ENCODE measurements around the gene HOXC5. TPM values are rescaled to one million over a fixed set of nuclear protein-coding genes. Genes with fewer than 3 reads are reported as not detected.

Gene HOXC5
- total RNA-seq, 1 donor: 0.43 TPM

DNA sequence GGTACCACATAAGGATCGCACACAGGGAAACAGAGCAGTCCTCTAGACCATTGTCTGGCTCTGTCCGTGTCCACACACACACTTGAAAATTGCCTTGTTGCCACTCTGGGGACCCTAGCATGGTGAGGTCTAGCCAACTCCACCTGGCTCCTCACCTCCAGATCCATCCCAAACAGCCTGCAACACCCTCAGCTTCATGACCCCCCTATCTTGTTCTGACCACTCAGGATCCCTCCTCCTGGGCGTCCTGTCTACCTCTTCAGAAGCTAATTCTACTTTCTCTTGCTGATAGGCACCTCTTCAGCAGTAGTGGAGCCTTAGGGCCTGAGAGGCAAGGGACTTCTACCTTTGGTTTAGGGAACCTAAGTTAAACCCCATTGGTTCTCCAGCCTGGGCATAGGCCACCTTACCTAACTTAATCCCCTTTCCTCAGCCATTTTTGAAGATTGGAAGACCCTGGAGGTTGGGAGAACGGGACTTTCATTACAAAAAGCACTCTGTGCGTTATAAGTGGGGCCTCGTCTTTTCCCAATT is 697 bp upstream of the HOXC5 start:
- H3K4me3 ChIP-seq (ENCODE audit: low read depth, low read length): no peak overlapping the region
- TF ChIP-seq, protein P1, sequence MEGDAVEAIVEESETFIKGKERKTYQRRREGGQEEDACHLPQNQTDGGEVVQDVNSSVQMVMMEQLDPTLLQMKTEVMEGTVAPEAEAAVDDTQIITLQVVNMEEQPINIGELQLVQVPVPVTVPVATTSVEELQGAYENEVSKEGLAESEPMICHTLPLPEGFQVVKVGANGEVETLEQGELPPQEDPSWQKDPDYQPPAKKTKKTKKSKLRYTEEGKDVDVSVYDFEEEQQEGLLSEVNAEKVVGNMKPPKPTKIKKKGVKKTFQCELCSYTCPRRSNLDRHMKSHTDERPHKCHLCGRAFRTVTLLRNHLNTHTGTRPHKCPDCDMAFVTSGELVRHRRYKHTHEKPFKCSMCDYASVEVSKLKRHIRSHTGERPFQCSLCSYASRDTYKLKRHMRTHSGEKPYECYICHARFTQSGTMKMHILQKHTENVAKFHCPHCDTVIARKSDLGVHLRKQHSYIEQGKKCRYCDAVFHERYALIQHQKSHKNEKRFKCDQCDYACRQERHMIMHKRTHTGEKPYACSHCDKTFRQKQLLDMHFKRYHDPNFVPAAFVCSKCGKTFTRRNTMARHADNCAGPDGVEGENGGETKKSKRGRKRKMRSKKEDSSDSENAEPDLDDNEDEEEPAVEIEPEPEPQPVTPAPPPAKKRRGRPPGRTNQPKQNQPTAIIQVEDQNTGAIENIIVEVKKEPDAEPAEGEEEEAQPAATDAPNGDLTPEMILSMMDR (IDR thresholded peaks at IDR 0.05; ENCODE audit: insufficient read depth, low read depth, low read length): no peak
- no peak for DNase-seq (ENCODE audit: low read depth)

DNA sequence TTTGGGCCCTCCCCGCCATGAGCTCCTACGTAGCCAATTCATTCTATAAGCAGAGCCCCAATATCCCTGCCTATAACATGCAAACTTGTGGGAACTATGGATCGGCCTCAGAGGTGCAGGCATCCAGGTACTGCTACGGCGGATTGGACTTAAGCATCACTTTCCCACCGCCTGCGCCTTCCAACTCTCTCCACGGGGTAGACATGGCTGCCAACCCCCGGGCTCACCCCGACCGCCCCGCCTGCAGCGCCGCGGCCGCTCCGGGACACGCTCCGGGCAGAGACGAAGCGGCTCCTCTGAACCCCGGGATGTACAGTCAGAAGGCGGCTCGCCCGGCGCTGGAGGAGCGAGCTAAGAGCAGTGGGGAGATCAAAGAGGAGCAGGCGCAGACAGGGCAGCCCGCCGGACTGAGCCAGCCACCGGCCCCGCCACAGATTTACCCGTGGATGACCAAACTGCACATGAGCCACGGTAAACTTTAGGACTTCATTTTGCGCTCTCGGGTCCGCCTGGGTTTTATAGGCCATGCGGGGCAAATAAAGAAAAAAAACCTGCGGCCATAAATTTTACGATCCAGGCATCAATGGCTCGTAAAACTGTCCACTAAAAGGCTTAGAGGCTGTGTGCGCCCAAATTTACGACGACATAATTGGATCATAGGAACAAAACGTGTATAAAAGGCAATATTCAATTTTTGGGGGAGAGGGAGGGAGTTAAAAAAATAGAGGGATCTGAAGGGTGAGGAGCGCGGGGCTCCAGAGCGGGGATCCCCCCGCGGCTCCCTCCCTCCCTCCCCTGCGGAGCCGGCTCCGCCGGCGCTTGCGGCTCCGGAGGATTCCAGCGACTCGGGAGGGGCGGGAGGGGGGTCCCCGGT is 493 bp downstream of the HOXC5 start:
- H3K4me3 ChIP-seq (ENCODE audit: low read depth, low read length): peak overlapping the region; percentile 51
- peak; percentile 88 for DNase-seq (ENCODE audit: low read depth)
- TF ChIP-seq, protein P1 (IDR thresholded peaks at IDR 0.05; ENCODE audit: insufficient read depth, low read depth, low read length): no peak

DNA sequence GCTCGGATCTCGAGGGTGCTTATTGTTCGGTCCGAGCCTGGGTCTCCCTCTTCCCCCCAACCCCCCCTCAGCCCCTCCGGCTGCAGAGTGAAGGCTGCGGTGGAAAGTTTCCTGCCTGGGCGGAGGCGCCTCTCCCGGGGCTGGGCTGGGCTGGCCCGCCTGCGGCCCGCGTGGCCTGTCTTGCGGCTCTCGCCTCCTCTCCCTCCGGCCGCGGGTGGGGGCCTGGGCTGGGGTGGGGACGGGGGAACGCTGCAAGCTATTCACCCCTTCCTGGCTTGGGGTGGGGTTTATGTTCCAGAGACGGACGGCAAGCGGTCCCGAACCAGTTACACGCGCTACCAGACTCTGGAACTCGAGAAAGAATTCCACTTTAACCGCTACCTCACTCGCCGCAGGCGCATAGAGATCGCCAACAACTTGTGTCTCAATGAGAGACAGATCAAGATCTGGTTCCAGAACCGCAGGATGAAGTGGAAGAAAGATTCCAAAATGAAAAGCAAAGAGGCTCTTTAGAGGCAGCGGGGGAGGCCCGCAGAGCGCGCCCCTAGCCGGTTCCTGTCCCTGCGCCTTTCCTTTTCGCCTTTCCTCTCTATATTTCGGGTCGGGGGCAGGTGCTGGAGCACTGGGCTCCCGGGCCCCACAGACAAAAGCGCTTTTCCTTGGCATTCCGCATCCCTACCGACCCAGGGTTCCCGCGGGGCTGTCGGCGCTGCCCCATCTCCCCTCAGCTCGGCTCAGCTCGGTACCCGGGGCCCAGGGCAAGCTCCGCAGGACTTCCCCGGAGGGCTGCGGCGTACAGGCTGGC is 1.3 kb downstream of the HOXC5 start:
- no peak for DNase-seq (ENCODE audit: low read depth)
- peak overlapping the region; percentile 51 for H3K4me3 ChIP-seq (ENCODE audit: low read depth, low read length)
- TF ChIP-seq, protein P1 (IDR thresholded peaks at IDR 0.05; ENCODE audit: insufficient read depth, low read depth, low read length): no peak

DNA sequence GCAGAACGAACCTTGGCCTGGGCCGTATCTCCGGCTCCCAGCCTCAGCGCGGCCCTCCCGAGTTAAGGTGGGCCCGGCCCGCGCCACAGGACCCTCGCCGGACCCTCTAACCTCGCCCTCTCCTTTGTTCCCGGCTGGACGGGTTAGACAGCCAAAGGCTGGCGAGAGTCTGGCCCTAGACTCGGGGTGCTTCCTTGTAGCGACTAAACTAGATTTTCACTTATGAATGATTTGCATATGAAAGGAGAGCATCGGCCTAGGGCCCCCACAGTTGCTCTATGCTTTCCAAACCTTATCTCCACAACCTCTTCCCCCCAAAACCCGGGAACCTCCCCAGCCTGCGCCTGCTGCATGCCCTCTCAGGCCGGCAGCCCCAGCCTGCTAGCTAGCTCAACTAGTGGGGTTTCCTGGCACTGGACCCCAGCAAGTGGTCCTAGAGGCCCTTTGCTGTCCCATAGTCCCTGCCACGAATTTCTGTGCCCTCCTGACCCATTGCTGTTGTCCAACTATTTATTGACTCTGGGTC is 2.0 kb downstream of the HOXC5 start:
- no peak overlapping the region for H3K4me3 ChIP-seq (ENCODE audit: low read depth, low read length)
- no peak for DNase-seq (ENCODE audit: low read depth)
- TF ChIP-seq, protein P1 (IDR thresholded peaks at IDR 0.05; ENCODE audit: insufficient read depth, low read depth, low read length): no peak

DNA sequence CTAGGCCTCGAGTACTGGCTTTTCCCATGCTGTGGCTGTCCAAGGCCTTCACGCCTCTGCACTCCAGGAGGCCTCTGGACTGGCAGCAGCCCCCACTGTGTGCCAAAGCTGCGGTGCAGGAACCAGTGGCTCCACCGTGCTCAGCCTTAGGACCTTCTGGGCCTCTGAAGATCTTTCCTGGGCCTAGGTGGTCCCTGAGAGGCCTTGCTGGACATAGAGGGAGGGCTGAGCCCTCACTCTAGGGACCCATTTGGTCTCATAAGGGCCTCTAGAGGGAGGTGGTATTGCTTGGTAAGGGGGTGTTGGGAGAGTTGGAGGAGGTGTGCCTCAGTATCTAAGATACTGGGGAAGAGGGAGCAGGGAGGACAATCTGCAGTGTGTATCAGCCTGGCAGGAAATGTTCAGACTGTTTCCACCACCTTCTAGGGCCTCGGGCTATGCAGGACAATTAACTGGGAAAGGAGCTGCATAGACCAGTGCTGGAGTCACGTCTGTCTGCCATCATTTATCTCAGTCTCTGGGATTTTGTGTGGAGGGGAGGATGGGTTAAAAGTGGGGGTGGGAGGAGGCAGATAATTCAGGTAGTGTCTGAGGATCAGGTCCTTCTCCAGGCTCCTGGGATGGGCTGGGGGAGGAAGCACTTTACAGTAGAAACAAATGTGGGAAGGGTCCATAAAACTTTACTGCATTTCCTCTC is 2.9 kb downstream of the HOXC5 start:
- H3K4me3 ChIP-seq (ENCODE audit: low read depth, low read length): no peak overlapping the region
- TF ChIP-seq, protein P1 (IDR thresholded peaks at IDR 0.05; ENCODE audit: insufficient read depth, low read depth, low read length): no peak
- no peak for DNase-seq (ENCODE audit: low read depth)

Data from fibroblast of villous mesenchyme (primary cell).